Mesenchymal stem cell (in vitro differentiated cells and primary cell): Measurements from ENCODE around the gene FOXN3.

Experiments used
- DNase-seq: peaks from one replicate; pipeline ENCODE4 v3.0.0-alpha.2; 2013
- H2AFZ ChIP-seq: one replicate; pipeline ENCODE4 v1.6.1; 2013; ENCODE audit warnings: low read depth, mild to moderate bottlenecking, control low read depth, inconsistent platforms, low read length, moderate library complexity
- H2AK5ac ChIP-seq: 2 replicates; pipeline ENCODE4 v1.6.1; 2013; ENCODE audit warnings: low read length, moderate library complexity, mild to moderate bottlenecking, inconsistent platforms; ENCODE audit not compliant: severe bottlenecking
- H2BK120ac ChIP-seq: one replicate; pipeline ENCODE4 v1.6.1; 2013; ENCODE audit warnings: low read depth, mild to moderate bottlenecking, inconsistent platforms, low read length, moderate library complexity
- H2BK12ac ChIP-seq, 2 experiments: one replicate each; pipeline ENCODE4 v1.6.1; 2013; ENCODE audit warnings: inconsistent platforms in 2 of 2, low read length in 2 of 2, mild to moderate bottlenecking in 2 of 2, moderate library complexity in 2 of 2, control low read depth in 1 of 2
- H2BK15ac ChIP-seq: one replicate; pipeline ENCODE4 v1.6.1; 2013; ENCODE audit warnings: mild to moderate bottlenecking, low read depth, inconsistent platforms; ENCODE audit not compliant: poor library complexity, severe bottlenecking
- H2BK5ac ChIP-seq: 2 replicates; pipeline ENCODE4 v1.6.1; 2013; ENCODE audit warnings: low read depth, mild to moderate bottlenecking, low read length, control low read depth, inconsistent platforms; ENCODE audit not compliant: poor library complexity, severe bottlenecking
- H3K14ac ChIP-seq, 2 experiments: one replicate each; pipeline ENCODE4 v1.6.1; 2013; ENCODE audit warnings: inconsistent platforms in 2 of 2, low read length in 2 of 2, control low read depth in 1 of 2, mild to moderate bottlenecking in 1 of 2, moderate library complexity in 1 of 2
- H3K18ac ChIP-seq, 2 experiments: one replicate each; pipeline ENCODE4 v1.6.1; 2013; ENCODE audit warnings: inconsistent platforms in 2 of 2, low read length in 2 of 2, control low read depth in 1 of 2, low read depth in 1 of 2, mild to moderate bottlenecking in 1 of 2
- H3K23ac ChIP-seq, 2 experiments: one replicate each; pipeline ENCODE4 v1.6.1; 2013; ENCODE audit warnings: inconsistent platforms in 2 of 2, low read length in 2 of 2, mild to moderate bottlenecking in 2 of 2, moderate library complexity in 2 of 2, control low read depth in 1 of 2
- H3K27ac ChIP-seq: 2 replicates; pipeline ENCODE4 v1.5.1; 2013; ENCODE audit warnings: mild to moderate bottlenecking, moderate library complexity, low read length, control low read depth, inconsistent platforms; ENCODE audit not compliant: poor library complexity, severe bottlenecking
- H3K27me3 ChIP-seq, 2 experiments: 2 replicates each; pipeline versions ENCODE4 v1.6.1 to v1.7.0; 2013; ENCODE audit warnings: low read length in 2 of 2, mild to moderate bottlenecking in 2 of 2, moderate library complexity in 2 of 2, control low read depth in 1 of 2, inconsistent platforms in 1 of 2; ENCODE audit not compliant: control insufficient read depth in 1 of 2, insufficient read depth in 1 of 2
- H3K36me3 ChIP-seq, 2 experiments: 2 replicates each; pipeline versions ENCODE4 v1.6.1 to v1.7.0; 2013; ENCODE audit warnings: low read length in 2 of 2, control low read depth in 1 of 2, inconsistent platforms in 1 of 2, low read depth in 1 of 2, mild to moderate bottlenecking in 1 of 2; ENCODE audit not compliant: insufficient read depth in 2 of 2, control insufficient read depth in 1 of 2
- H3K4ac ChIP-seq, 2 experiments: one replicate each; pipeline ENCODE4 v1.6.1; 2013; ENCODE audit warnings: inconsistent platforms in 2 of 2, low read length in 2 of 2, mild to moderate bottlenecking in 2 of 2, moderate library complexity in 2 of 2, control low read depth in 1 of 2, low read depth in 1 of 2
- H3K4me1 ChIP-seq: 2 replicates; pipeline ENCODE4 v1.6.1; 2013; ENCODE audit warnings: low read depth, low read length, control low read depth; ENCODE audit not compliant: control insufficient read depth, insufficient read depth
- H3K4me2 ChIP-seq: 2 replicates; pipeline ENCODE4 v1.6.1; 2013; ENCODE audit warnings: low read length, mild to moderate bottlenecking, inconsistent platforms; ENCODE audit not compliant: poor library complexity, severe bottlenecking
- H3K4me3 ChIP-seq, 2 experiments: 2 replicates each; pipeline versions ENCODE4 v1.5.1 to v1.7.0; 2013; ENCODE audit warnings: low read length in 2 of 2, mild to moderate bottlenecking in 2 of 2, control low read depth in 1 of 2, low read depth in 1 of 2; ENCODE audit not compliant: insufficient read depth in 1 of 2
- H3K79me1 ChIP-seq: replicated peaks from 2 replicates; pipeline ENCODE4 v1.6.1; 2013; ENCODE audit warnings: mild to moderate bottlenecking, control low read depth, low read length, inconsistent platforms; ENCODE audit not compliant: poor library complexity, severe bottlenecking
- H3K9ac ChIP-seq: 2 replicates; pipeline ENCODE4 v1.7.0; 2013; ENCODE audit warnings: mild to moderate bottlenecking, low read length, moderate library complexity
- H3K9me3 ChIP-seq: 2 replicates; pipeline ENCODE4 v1.7.0; 2013; ENCODE audit warnings: mild to moderate bottlenecking, low read length; ENCODE audit not compliant: control insufficient read depth
- H4K8ac ChIP-seq: one replicate; pipeline ENCODE4 v1.6.1; 2013; ENCODE audit warnings: inconsistent platforms, mild to moderate bottlenecking, low read length, moderate library complexity
- H4K91ac ChIP-seq: one replicate; pipeline ENCODE4 v1.6.1; 2013; ENCODE audit warnings: mild to moderate bottlenecking, low read length, inconsistent platforms
- WGBS: methylation state at CpG from one replicate; pipeline ENCODE4 v1.1.7; 2013; ENCODE audit warnings: mixed read lengths; 5-methylcytosine and 5-hydroxymethylcytosine counted together

Gene FOXN3

GRCh38 chr14:89125216-89125615 is 291.8 kb downstream of the FOXN3 start:
- H3K4me3 ChIP-seq: no peak overlapping the region
- no peak overlapping the region for H2AK5ac ChIP-seq
- WGBS: 30% methylated on average over 2 of the region's 4 CpGs
- H3K14ac ChIP-seq: no peak overlapping the region
- H3K23ac ChIP-seq: no peak overlapping the region
- no peak overlapping the region for H2BK15ac ChIP-seq
- H2BK120ac ChIP-seq: no peak overlapping the region
- no peak overlapping the region for H2BK12ac ChIP-seq
- no peak overlapping the region for H4K8ac ChIP-seq
- no peaks in the 10 kb centered on the region for H3K36me3 ChIP-seq
- peaks cover 11 to 14% of the 10 kb centered on the region in 2 experiments for H3K27me3 ChIP-seq
- no peak overlapping the region for H3K4me2 ChIP-seq
- H3K4ac ChIP-seq: no peak overlapping the region
- H4K91ac ChIP-seq: no peak overlapping the region
- DNase-seq: no peak
- no peaks in the 10 kb centered on the region for H3K79me1 ChIP-seq
- H3K9ac ChIP-seq: no peak overlapping the region
- H3K4me1 ChIP-seq: no peaks in the 10 kb centered on the region
- no peak overlapping the region for H2BK5ac ChIP-seq
- H3K9me3 ChIP-seq: no peaks in the 10 kb centered on the region
- H3K18ac ChIP-seq: no peak overlapping the region
- no peak overlapping the region for H2AFZ ChIP-seq
- H3K27ac ChIP-seq: no peak overlapping the region

- Histone ChIP-seq H3K4me3 (no peak overlapping the region), H4K91ac (no peak overlapping the region), H3K14ac (no peak overlapping the region), H3K4me2 (no peak overlapping the region), H3K4me1 (no peaks in the 10 kb centered on the region), H2BK15ac (no peak overlapping the region), H3K4ac (no peak overlapping the region), H3K79me1 (no peaks in the 10 kb centered on the region), H2AFZ (no peak overlapping the region), H4K8ac (no peak overlapping the region), H2BK120ac (no peak overlapping the region), H3K36me3 (no peaks in the 10 kb centered on the region), H2BK12ac (no peak overlapping the region), H3K9ac (no peak overlapping the region), H3K27me3 (peaks cover 24 to 26% of the 10 kb centered on the region in 2 experiments), H3K27ac (no peak overlapping the region), H2AK5ac (no peak overlapping the region), H3K9me3 (peaks cover 11% of the 10 kb centered on the region), H3K23ac (no peak overlapping the region), H2BK5ac (no peak overlapping the region), H3K18ac (no peak overlapping the region)
- 96% methylated on average over 1 of the region's 1 CpG for WGBS
- DNase-seq: no peak
Measured at GRCh38 chr14:89123851-89124250, 293.2 kb downstream of the FOXN3 start.

GRCh38 chr14:89123215-89123614 is 293.8 kb downstream of the FOXN3 start:
- Histone ChIP-seq H3K4me1 (no peaks in the 10 kb centered on the region), H2BK12ac (no peak overlapping the region), H3K18ac (no peak overlapping the region), H3K23ac (no peak overlapping the region), H2AFZ (no peak overlapping the region), H2BK5ac (no peak overlapping the region), H4K91ac (no peak overlapping the region), H3K9me3 (peaks cover 11% of the 10 kb centered on the region), H2AK5ac (no peak overlapping the region), H4K8ac (no peak overlapping the region), H3K4me3 (no peak overlapping the region), H3K27me3 (peaks cover 26% of the 10 kb centered on the region in 2 experiments), H3K4ac (no peak overlapping the region), H3K36me3 (no peaks in the 10 kb centered on the region), H2BK15ac (no peak overlapping the region), H3K27ac (no peak overlapping the region), H3K9ac (no peak overlapping the region), H3K14ac (no peak overlapping the region), H3K79me1 (no peaks in the 10 kb centered on the region), H2BK120ac (no peak overlapping the region), H3K4me2 (no peak overlapping the region)
- no peak for DNase-seq
- WGBS: 80% methylated on average over 10 of the region's 10 CpGs

GRCh38 chr14:89121968-89122620 is 294.9 kb downstream of the FOXN3 start:
- H2AK5ac ChIP-seq: no peak overlapping the region
- no peak overlapping the region for H3K27ac ChIP-seq
- no peak overlapping the region for H3K18ac ChIP-seq
- H3K9me3 ChIP-seq: peaks cover 11% of the 10 kb centered on the region
- no peak overlapping the region for H3K23ac ChIP-seq
- H2BK120ac ChIP-seq: no peak overlapping the region
- peaks cover 27 to 28% of the 10 kb centered on the region in 2 experiments for H3K27me3 ChIP-seq
- no peak overlapping the region for H3K14ac ChIP-seq
- no peaks in the 10 kb centered on the region for H3K4me1 ChIP-seq
- no peak overlapping the region for H3K4me3 ChIP-seq
- no peak overlapping the region for H4K8ac ChIP-seq
- H3K79me1 ChIP-seq: no peaks in the 10 kb centered on the region
- no peak overlapping the region for H2BK12ac ChIP-seq
- no peaks in the 10 kb centered on the region for H3K36me3 ChIP-seq
- no peak overlapping the region for H3K4ac ChIP-seq
- H3K9ac ChIP-seq: no peak overlapping the region
- H2BK15ac ChIP-seq: no peak overlapping the region
- H3K4me2 ChIP-seq: no peak overlapping the region
- no peak overlapping the region for H2AFZ ChIP-seq
- DNase-seq: no peak
- 42% methylated on average over 3 of the region's 4 CpGs for WGBS
- no peak overlapping the region for H2BK5ac ChIP-seq
- no peak overlapping the region for H4K91ac ChIP-seq
